Endometrial microvascular endothelial cells (primary cell): Measurements from ENCODE around the gene CCNJ. TPM values are rescaled to one million over a fixed set of nuclear protein-coding genes. Genes with fewer than 3 reads are reported as not detected.

Experiments used
- in situ Hi-C: cut with HindIII; loops from 2 replicates; pipeline ENCODE4 v1.10.0; 2017; ENCODE audit warnings: low sequenced_read_pairs, low pct_unique_long_range_greater_than_20kb; ENCODE audit errors: inconsistent ontology term
- total RNA-seq: library from RNA; depleted of rRNA; stranded (reverse); fragments of >200 nt; gene quantifications from one replicate; pipeline ENCODE4 v1.2.3, GENCODE V29; 2015; ENCODE audit errors: inconsistent ontology term

The CCNJ gene
- total RNA-seq, 1 donor from 2014 or later, result 8.8 TPM

GRCh38 chr10:96049340-96049739 lies 6.0 kb downstream of the CCNJ start:
- in situ Hi-C loops, result no loop called here

GRCh38 chr10:96053985-96054384 lies 10.6 kb downstream of the CCNJ start:
- in situ Hi-C loops, result no loop called here

DNA sequence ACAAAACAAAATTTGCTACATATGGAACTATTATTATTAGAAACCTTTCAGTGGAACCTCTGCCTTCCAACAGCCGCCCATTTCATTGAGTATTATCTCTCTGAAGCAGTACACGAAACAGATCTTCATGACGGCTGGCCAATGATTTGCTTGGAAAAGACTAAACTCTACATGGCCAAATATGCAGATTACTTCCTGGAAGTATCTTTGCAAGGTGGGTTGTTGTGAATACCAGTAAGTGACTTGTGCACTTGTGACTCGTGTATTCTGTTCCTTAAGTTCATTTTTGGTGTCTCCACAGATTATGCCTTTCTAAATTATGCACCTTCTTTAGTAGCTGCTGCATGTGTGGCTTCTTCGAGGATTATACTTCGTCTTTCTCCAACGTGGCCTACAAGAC lies 13.4 kb downstream of the CCNJ start:
- in situ Hi-C loops, result no loop called here

DNA sequence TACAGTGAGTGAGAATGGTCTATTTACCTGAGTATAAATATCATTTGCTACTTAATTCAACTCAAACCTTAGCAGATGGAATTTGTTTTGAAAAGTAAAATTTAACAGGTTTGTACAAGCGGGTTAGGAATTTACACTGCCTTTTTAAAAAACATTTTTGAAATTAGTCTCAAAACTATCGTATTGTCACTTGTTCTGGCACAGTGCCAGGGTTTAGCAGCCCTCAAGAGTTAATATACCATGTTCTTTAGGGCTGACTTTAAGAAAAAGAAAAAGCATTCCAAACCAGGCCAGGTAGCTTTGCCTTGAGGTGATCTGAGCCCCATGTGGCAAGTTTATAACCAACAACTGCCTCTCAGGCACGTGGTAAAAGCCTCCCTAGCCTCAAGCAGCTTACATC lies 17.8 kb downstream of the CCNJ start:
- in situ Hi-C loops, result no loop called here

DNA sequence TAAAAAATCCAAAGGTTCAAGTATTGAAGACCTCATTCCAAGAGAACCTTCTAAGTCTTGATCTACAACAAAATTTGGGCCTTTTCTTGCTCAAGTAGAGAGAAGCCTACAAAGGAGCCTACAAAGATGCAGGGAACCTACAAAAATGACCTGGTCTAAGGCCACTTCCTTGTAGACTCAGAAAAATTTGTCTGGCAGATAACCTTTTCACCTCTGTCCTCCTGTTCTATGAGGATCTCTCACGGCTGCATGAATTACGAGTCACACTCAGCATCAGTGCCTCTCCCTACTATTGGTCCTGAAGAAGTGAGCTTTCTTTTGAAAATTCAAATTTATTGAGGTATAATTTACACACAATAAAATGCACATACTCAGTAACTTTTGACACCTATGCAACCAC lies 29.3 kb downstream of the CCNJ start:
- in situ Hi-C loops, result no loop called here

GRCh38 chr10:96073722-96074121 lies 30.3 kb downstream of the CCNJ start:
- in situ Hi-C loops, result no loop called here

DNA sequence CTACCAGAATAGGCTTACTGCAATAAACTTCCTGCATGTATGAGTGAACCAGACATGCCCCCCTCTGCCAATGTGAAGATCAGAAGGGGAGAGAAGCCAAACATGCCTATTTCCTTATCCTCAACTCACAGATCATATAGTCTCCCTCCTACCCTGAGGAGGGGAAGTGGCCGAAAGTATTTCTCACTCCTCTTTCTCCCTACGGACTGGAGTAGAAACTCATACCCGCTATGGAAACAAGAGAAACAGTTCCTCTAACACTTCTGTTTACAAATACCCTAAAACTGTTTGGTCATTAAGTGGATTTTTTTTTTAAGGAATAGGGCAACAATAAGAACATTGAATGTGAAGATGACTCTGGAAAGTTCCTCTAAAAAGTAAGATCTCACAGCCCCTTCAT lies 31.4 kb downstream of the CCNJ start:
- in situ Hi-C loops, result no loop called here

DNA sequence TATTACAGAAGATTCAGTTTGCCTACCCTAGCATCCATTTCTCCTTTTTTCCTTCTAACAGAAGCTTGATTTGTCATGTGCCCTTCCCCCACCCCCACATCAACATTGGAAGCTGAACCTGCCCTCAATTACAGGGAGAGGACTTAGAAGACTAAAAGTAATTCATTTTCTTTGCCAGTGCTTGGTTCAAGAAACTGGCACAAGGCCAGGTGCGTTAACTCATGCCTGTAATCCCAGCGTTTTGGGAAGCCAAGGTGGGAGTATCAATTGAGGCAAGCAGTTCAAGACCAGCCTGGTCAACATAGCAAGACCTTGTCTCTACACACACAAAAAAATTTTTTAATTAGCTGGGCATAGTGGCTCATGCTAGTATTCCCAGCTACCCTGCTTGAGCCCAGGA lies 32.6 kb downstream of the CCNJ start:
- in situ Hi-C loops, result no loop called here

GRCh38 chr10:96077156-96077555 lies 33.8 kb downstream of the CCNJ start:
- in situ Hi-C loops, result no loop called here

GRCh38 chr10:96082153-96082552 lies 38.8 kb downstream of the CCNJ start:
- in situ Hi-C loops, result no loop called here

GRCh38 chr10:96082748-96083147 lies 39.4 kb downstream of the CCNJ start:
- in situ Hi-C loops, result no loop called here

- in situ Hi-C loops, result no loop called here
Measured at GRCh38 chr10:96089116-96089515, 45.7 kb downstream of the CCNJ start.

GRCh38 chr10:96089670-96090462 lies 46.5 kb downstream of the CCNJ start:
- in situ Hi-C loops, result no loop called here

DNA sequence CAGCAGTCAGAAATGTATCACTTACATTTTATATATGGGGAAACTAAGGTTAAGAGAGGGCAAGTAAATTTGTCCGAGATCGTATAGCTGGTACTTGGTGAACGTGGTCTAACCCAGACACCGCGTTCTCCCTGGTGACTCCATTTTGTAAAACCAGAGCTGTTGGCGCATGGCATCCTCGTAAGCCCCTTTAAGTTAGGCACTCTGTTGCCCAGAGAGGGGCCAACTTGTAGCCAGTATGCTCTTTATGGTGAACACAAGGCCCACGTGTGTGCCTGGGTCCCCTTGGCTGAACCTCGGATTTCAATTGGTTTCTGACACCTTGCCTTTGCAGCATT lies 47.0 kb downstream of the CCNJ start:
- in situ Hi-C loops, result no loop called here

- in situ Hi-C loops, result no loop called here
Measured at GRCh38 chr10:96092999-96093767, 49.8 kb downstream of the CCNJ start.

GRCh38 chr10:96093948-96094347 lies 50.6 kb downstream of the CCNJ start:
- in situ Hi-C loops, result no loop called here

GRCh38 chr10:96096958-96097357 lies 53.6 kb downstream of the CCNJ start:
- in situ Hi-C loops, result no loop called here

DNA sequence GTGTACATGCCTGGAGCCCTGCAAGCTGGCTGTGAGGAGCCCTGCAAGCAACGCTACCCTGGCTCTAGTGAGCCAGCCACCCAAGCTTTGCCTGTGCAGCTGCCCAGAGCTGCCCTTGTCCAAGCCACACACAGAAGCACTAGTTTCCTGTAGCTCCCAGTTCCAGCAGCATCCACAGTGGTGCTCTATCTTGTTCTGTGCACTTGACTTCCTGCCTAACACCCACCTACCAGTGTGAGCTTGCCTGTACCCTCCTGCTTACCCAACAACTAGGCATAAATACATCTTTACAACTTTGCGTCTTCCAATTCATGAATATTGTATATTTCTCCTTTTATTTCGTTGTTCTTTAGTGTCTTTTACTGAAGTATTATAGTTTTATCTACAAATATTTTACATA lies 54.5 kb downstream of the CCNJ start:
- in situ Hi-C loops, result no loop called here

DNA sequence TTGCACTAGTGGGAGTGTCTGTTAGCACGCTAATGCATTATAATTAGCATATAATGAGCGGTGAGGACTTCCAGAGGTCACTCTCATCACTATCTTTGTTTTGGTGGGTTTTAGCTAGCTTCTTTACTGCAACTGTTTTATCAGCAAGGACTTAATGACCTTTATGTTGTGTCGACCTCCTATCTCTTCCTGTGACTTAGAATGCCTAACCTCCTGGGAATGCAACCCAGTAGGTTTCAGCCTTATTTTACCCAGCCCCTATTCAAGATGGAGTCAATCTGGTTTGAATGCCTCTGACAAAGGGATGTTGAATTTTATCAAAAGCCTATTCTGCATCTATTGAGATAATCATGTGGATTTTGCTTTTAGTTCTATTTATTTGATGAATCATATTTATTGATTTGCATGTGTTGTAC lies 64.2 kb downstream of the CCNJ start:
- in situ Hi-C loops, result no loop called here
